Measurements from ENCODE around the gene KCNMB1. TPM values are rescaled to one million over a fixed set of nuclear protein-coding genes. Genes with fewer than 3 reads are reported as not detected.

KCNMB1 gene
- total RNA-seq, 3 donors from 2014 or later (not counting 1 experiment from before 2014, with no cell fraction given), result 0.23 to 0.48 (median 0.35) TPM

DNA sequence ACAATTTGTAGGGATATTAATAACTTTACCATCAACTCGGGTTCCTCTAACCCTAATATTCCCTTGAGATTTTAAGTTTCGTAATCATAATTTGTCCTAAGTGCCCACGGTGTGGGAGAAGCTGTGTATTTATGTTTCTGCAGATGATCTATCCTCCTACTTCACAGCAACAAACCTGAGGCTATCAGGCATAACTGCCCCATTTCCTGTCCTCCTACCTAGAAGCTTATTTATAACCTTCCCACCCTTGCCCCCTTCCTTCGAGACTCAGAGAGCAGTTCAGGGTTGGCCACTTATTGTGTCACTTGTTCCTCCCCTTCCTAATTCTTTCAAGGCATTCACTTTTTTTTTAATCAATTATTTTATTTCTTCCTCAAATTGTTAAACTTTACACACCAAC lies 62.0 kb downstream of the KCNMB1 start:
- H3K27me3 ChIP-seq (ENCODE audit: control insufficient read depth, insufficient read depth, low read length), result no peaks in the 10 kb centered on the region
- H3K27ac ChIP-seq (ENCODE audit: low read length), result no peak overlapping the region
- ATAC-seq, result no peak
- WGBS (ENCODE audit: insufficient coverage), result 5% methylated on average over 1 of the region's 4 CpGs
- Mint-ChIP-seq H3K9me3 (no peaks in the 10 kb centered on the region), H3K27me3 (ENCODE audit: low read depth in 2 of 2) (no peaks in the 10 kb centered on the region), H3K27ac (no peak overlapping the region), H3K36me3 (no peaks in the 10 kb centered on the region), H3K4me3 (no peak overlapping the region), H3K4me1 (peaks cover 0 to 3% of the 10 kb centered on the region in 2 donors)
- H3K4me3 ChIP-seq (ENCODE audit: low read length), result no peak overlapping the region
- TF ChIP-seq, protein P1, sequence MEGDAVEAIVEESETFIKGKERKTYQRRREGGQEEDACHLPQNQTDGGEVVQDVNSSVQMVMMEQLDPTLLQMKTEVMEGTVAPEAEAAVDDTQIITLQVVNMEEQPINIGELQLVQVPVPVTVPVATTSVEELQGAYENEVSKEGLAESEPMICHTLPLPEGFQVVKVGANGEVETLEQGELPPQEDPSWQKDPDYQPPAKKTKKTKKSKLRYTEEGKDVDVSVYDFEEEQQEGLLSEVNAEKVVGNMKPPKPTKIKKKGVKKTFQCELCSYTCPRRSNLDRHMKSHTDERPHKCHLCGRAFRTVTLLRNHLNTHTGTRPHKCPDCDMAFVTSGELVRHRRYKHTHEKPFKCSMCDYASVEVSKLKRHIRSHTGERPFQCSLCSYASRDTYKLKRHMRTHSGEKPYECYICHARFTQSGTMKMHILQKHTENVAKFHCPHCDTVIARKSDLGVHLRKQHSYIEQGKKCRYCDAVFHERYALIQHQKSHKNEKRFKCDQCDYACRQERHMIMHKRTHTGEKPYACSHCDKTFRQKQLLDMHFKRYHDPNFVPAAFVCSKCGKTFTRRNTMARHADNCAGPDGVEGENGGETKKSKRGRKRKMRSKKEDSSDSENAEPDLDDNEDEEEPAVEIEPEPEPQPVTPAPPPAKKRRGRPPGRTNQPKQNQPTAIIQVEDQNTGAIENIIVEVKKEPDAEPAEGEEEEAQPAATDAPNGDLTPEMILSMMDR (IDR thresholded peaks at IDR 0.05), result no peak
- H3K36me3 ChIP-seq (ENCODE audit: control insufficient read depth, insufficient read depth, low read length), result no peaks in the 10 kb centered on the region
- DNase-seq, result no peak
- intact Hi-C loops (cut with micrococcal nuclease), result no loop called here
- no peaks in the 10 kb centered on the region for H3K9me3 ChIP-seq (ENCODE audit: control insufficient read depth, insufficient read depth, low read length)
- H3K4me1 ChIP-seq (ENCODE audit: control insufficient read depth, insufficient read depth, low read length), result peaks cover 48% of the 10 kb centered on the region

Other genes starting within 250 kb of the KCNMB1 start
- gene C5orf58, start 156.4 kb downstream of the KCNMB1 start, total RNA-seq, result not detected
- 100 to 1,000 TPM; 376 to 488 (median 450) TPM for gene LCP2, start 91.6 kb downstream of the KCNMB1 start, total RNA-seq
- not detected for gene KCNIP1, start 114.7 kb upstream of the KCNMB1 start, total RNA-seq